Measurements from ENCODE around the gene EXOC3L1.

The EXOC3L1 gene

GRCh38 chr16:67146523-67147357, 43.2 kb downstream of the EXOC3L1 start:
- CTCF ChIA-PET, result interaction anchor here (3.1 kb wide), 1 partner anchor 9 kb away, joined by 10 read pairs; no protein-coding TSS in a partner anchor
- no peak overlapping the region for H3K4me3 ChIP-seq (ENCODE audit: low read depth, low read length)
- H3K36me3 ChIP-seq (ENCODE audit: control insufficient read depth in 2 of 2, insufficient read depth in 1 of 2, low read length in 2 of 2), result peaks cover 8 to 78% of the 10 kb centered on the region in 2 experiments; a peak in 2 of 3 replicates
- no peak overlapping the region for H3K27ac ChIP-seq (ENCODE audit: extremely low read depth, low read depth, low read length)
- POLR2A ChIA-PET, result no interaction called here
- H3K4me1 ChIP-seq (ENCODE audit: control insufficient read depth, insufficient read depth, low read length), result 0 out of 2 replicates have a peak, but pooled peaks cover 3% of the 10 kb centered on the region
- H3K9me3 ChIP-seq (ENCODE audit: control insufficient read depth, insufficient read depth, low read depth, low read length), result no peaks in the 10 kb centered on the region
- no peak for TF ChIP-seq TCF7L2 (IDR thresholded peaks at IDR 0.05; ENCODE audit: borderline replicate concordance, low read depth, low read length)
- TF ChIP-seq ZNF513 (tag by site-specific recombination; IDR thresholded peaks at IDR 0.05), result no peak
- TF ChIP-seq ZNF610 (tag by site-specific recombination; IDR thresholded peaks at IDR 0.05; ENCODE audit: borderline replicate concordance), result no peak
- no peak for TF ChIP-seq ZNF416 (tag by site-specific recombination; IDR thresholded peaks at IDR 0.05)
- no peak for TF ChIP-seq SP3 (tag by site-specific recombination; IDR thresholded peaks at IDR 0.05)
- no peak for TF ChIP-seq SP2 (tag by site-specific recombination; IDR thresholded peaks at IDR 0.05)
- TF ChIP-seq ZNF404 (tag by site-specific recombination; IDR thresholded peaks at IDR 0.05), result no peak
- TF ChIP-seq ZNF704 (tag by site-specific recombination; IDR thresholded peaks at IDR 0.05), result no peak
- no peak for TF ChIP-seq ZSCAN5A (tag by site-specific recombination; IDR thresholded peaks at IDR 0.05)
- TF ChIP-seq CTCF (tag by site-specific recombination; IDR thresholded peaks at IDR 0.05), result 0 out of 2 replicates have a peak, but pooled peaks have one; percentile 37
- peak; percentile 87 for TF ChIP-seq ZNF692 (tag by site-specific recombination; IDR thresholded peaks at IDR 0.05)
- no peak for TF ChIP-seq KLF1 (tag by site-specific recombination; IDR thresholded peaks at IDR 0.05)
- no peak for TF ChIP-seq MZF1 (tag by site-specific recombination; IDR thresholded peaks at IDR 0.05; ENCODE audit: borderline replicate concordance)
- no peak for TF ChIP-seq ZNF146 (tag by site-specific recombination; IDR thresholded peaks at IDR 0.05)
- no peak for TF ChIP-seq PRDM6 (tag by site-specific recombination; IDR thresholded peaks at IDR 0.05)

All from HEK293 (cell line).